Fibroblast of gingiva (primary cell): ENCODE results near the gene LRWD1.

Source experiments
- DNase-seq: peaks from one replicate; pipeline ENCODE4 v3.0.0-alpha.2; 2011; ENCODE audit warnings: low read depth

The LRWD1 gene

GRCh38 chr7:102464577-102465280, at the start of gene LRWD1, which contains the start of gene ALKBH4:
Gene LRWD1 (plus strand): TSS chr7:102464984. CDS start chr7:102465081, 97 bp downstream.
Gene ALKBH4 (minus strand): TSS chr7:102464863. CDS start chr7:102464836, 27 bp downstream.
- DNase-seq, result peak; percentile 91

GRCh38 chr7:102415685-102416225, 49.0 kb upstream of the LRWD1 start:
- DNase-seq, result no peak

GRCh38 chr7:102416406-102416805, 48.4 kb upstream of the LRWD1 start:
- no peak for DNase-seq

GRCh38 chr7:102417105-102417504, 47.7 kb upstream of the LRWD1 start:
- DNase-seq, result no peak

- no peak for DNase-seq
Observed at GRCh38 chr7:102418592-102418991, 46.2 kb upstream of the LRWD1 start.

GRCh38 chr7:102421706-102422240, 43.0 kb upstream of the LRWD1 start:
- no peak for DNase-seq

GRCh38 chr7:102424129-102424551, 40.6 kb upstream of the LRWD1 start:
- no peak for DNase-seq

GRCh38 chr7:102424787-102425218, 40.0 kb upstream of the LRWD1 start:
- no peak for DNase-seq

- DNase-seq, result no peak
Observed at GRCh38 chr7:102425639-102426267, 39.0 kb upstream of the LRWD1 start.

GRCh38 chr7:102426268-102427018, 38.3 kb upstream of the LRWD1 start:
- DNase-seq, result no peak

GRCh38 chr7:102427019-102427405, 37.8 kb upstream of the LRWD1 start:
- DNase-seq, result no peak

- no peak for DNase-seq
Observed at GRCh38 chr7:102429141-102429899, 35.5 kb upstream of the LRWD1 start.

GRCh38 chr7:102431617-102432298, 33.0 kb upstream of the LRWD1 start:
- DNase-seq, result no peak

GRCh38 chr7:102432442-102433218, 32.2 kb upstream of the LRWD1 start:
- DNase-seq, result no peak

GRCh38 chr7:102433219-102434038, 31.4 kb upstream of the LRWD1 start, which contains the start of gene ORAI2:
Gene ORAI2 (plus strand): TSS chr7:102433575. CDS start chr7:102438957, 5,382 bp downstream.
- DNase-seq, result peak; percentile 68

- DNase-seq, result no peak
Observed at GRCh38 chr7:102434039-102434486, 30.7 kb upstream of the LRWD1 start.

GRCh38 chr7:102436118-102436517, 28.7 kb upstream of the LRWD1 start:
- no peak for DNase-seq

GRCh38 chr7:102439963-102440795, 24.6 kb upstream of the LRWD1 start:
- peak; percentile 71 for DNase-seq
